Chondrocyte (in vitro differentiated cells): Measurements from ENCODE around the gene SORD. TPM values are rescaled to one million over a fixed set of nuclear protein-coding genes. Genes with fewer than 3 reads are reported as not detected.
"Not testable (repeated sequence)": the region's sequence is repeated elsewhere in the genome, so short reads cannot be mapped to it uniquely, and the experiment has no call there.

ENCODE experiments used
- DNase-seq: peaks from one replicate; pipeline ENCODE4 v3.0.0; 2021; ENCODE audit warnings: mixed read lengths, low spot score
- H3K27ac Mint-ChIP-seq: one replicate; pipeline ENCODE4 v1.8.0; 2021; ENCODE audit warnings: mild to moderate bottlenecking, moderate library complexity, mixed read lengths; ENCODE audit not compliant: unreplicated experiment
- H3K27me3 Mint-ChIP-seq: 2 replicates; pipeline ENCODE4 v1.8.0; 2021; ENCODE audit warnings: low read depth, mixed read lengths
- H3K36me3 Mint-ChIP-seq: 2 replicates; pipeline ENCODE4 v1.8.0; 2021; ENCODE audit warnings: low read depth, mixed read lengths
- H3K4me1 Mint-ChIP-seq: 2 replicates; pipeline ENCODE4 v1.8.0; 2021; ENCODE audit warnings: low read depth, mild to moderate bottlenecking, mixed read lengths
- H3K4me3 Mint-ChIP-seq: one replicate; pipeline ENCODE4 v1.8.0; 2021; ENCODE audit warnings: mild to moderate bottlenecking, moderate library complexity, mixed read lengths; ENCODE audit not compliant: unreplicated experiment
- H3K9me3 Mint-ChIP-seq: 2 replicates; pipeline ENCODE4 v1.8.0; 2021; ENCODE audit warnings: low read depth, mixed read lengths
- total RNA-seq: library from RNA; stranded (reverse); gene quantifications from 3 replicates; pipeline ENCODE4 v1.2.1, GENCODE V29; 2021
- TF ChIP-seq, protein P1 (sequence below): fragments of 200-600 bp; sonication (generic); IDR thresholded peaks from 2 replicates; pipeline ENCODE4 v1.5.0; 2021; ENCODE audit warnings: antibody characterized with exemption, mild to moderate bottlenecking, moderate library complexity

Gene SORD
- total RNA-seq, 1 donor from 2014 or later, result 10.6 TPM

- H3K36me3 Mint-ChIP-seq, result peaks cover 2% of the 10 kb centered on the region
- no peak overlapping the region for H3K27ac Mint-ChIP-seq
- peaks cover 9% of the 10 kb centered on the region for H3K4me1 Mint-ChIP-seq
- DNase-seq, result no peak
- peaks cover 3% of the 10 kb centered on the region for H3K9me3 Mint-ChIP-seq
- H3K4me3 Mint-ChIP-seq, result no peak overlapping the region
- TF ChIP-seq, protein P1, sequence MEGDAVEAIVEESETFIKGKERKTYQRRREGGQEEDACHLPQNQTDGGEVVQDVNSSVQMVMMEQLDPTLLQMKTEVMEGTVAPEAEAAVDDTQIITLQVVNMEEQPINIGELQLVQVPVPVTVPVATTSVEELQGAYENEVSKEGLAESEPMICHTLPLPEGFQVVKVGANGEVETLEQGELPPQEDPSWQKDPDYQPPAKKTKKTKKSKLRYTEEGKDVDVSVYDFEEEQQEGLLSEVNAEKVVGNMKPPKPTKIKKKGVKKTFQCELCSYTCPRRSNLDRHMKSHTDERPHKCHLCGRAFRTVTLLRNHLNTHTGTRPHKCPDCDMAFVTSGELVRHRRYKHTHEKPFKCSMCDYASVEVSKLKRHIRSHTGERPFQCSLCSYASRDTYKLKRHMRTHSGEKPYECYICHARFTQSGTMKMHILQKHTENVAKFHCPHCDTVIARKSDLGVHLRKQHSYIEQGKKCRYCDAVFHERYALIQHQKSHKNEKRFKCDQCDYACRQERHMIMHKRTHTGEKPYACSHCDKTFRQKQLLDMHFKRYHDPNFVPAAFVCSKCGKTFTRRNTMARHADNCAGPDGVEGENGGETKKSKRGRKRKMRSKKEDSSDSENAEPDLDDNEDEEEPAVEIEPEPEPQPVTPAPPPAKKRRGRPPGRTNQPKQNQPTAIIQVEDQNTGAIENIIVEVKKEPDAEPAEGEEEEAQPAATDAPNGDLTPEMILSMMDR, result no peak
- H3K27me3 Mint-ChIP-seq, result peaks cover 32% of the 10 kb centered on the region
These were observed 1.6 kb upstream of the SORD start for GRCh38 chr15:45021348-45021747.

DNA sequence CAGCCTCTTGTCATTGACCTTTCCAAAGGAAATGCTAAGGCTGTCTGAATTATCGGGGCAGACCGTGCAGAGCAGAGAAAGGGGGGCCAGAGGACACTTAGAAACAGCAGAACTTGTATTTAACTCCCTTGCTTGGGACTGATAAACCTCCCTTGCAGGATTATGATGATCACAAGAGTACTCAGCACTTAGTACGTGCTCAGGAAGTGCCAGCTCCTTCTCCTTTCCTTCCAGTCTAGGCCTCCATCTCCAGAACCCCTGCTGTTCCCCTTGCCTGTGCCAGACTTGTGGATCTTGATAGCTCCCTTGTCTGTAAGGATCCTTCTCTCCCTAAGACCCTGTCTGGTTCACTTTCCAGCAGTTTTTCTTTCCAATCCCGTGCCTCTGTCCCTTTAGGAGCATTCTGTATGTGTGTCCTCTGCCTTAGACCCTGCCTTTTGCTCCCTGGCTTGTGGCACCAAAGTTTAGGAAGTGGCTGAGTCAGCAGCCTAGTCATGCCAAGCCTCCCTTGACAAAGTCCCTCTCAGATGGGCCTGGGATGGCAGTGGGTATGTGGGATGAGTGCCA, 747 bp downstream of the SORD start:
- Mint-ChIP-seq H3K9me3 (no peaks in the 10 kb centered on the region), H3K4me1 (peaks cover 9% of the 10 kb centered on the region), H3K36me3 (no peaks in the 10 kb centered on the region), H3K4me3 (peak overlapping the region; percentile 83), H3K27me3 (peaks cover 13% of the 10 kb centered on the region), H3K27ac (peak overlapping the region; percentile 85)
- no peak for DNase-seq
- TF ChIP-seq, protein P1, result no peak

- not testable (repeated sequence) for H3K9me3 Mint-ChIP-seq, H3K4me3 Mint-ChIP-seq, H3K27ac Mint-ChIP-seq, H3K36me3 Mint-ChIP-seq, DNase-seq, H3K4me1 Mint-ChIP-seq, H3K27me3 Mint-ChIP-seq
These were observed 1.7 kb downstream of the SORD start for GRCh38 chr15:45024649-45025048.

GRCh38 chr15:45025627-45026026, 2.6 kb downstream of the SORD start:
- H3K27ac Mint-ChIP-seq, result not testable (repeated sequence)

GRCh38 chr15:45026651-45027190, 3.7 kb downstream of the SORD start:
- no peaks in the 10 kb centered on the region for H3K9me3 Mint-ChIP-seq
- H3K4me3 Mint-ChIP-seq, result no peak overlapping the region
- H3K27me3 Mint-ChIP-seq, result no peaks in the 10 kb centered on the region
- no peak overlapping the region for H3K27ac Mint-ChIP-seq
- H3K4me1 Mint-ChIP-seq, result peaks cover 9% of the 10 kb centered on the region
- peaks cover 3% of the 10 kb centered on the region for H3K36me3 Mint-ChIP-seq
- DNase-seq, result no peak
- TF ChIP-seq, protein P1, result no peak

More at GRCh38 chr15:45025627-45026026, 2.6 kb downstream of the SORD start:
- not testable (repeated sequence) for H3K9me3 Mint-ChIP-seq, H3K4me1 Mint-ChIP-seq, H3K36me3 Mint-ChIP-seq, H3K27me3 Mint-ChIP-seq, DNase-seq, H3K4me3 Mint-ChIP-seq

DNA sequence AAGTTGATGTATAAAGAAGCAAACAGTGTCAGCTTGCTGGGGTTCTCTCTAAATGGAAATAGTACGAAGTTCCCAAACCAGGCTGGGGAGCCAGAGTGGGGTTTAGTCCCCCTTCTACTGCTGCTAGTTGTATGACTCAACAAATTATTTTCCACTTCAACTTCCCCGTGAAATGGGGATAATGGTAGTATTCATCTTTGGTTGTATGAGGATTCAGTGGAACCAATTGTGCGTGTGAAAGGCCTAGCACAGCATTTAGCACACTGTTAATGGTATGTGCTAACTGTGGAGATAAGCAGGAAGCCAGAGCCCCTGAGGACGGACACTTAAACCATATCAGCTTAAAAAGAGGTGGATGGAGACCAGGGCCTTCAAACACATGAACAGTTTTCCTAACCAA, 4.2 kb downstream of the SORD start:
- TF ChIP-seq, protein P1, result no peak
- no peak for DNase-seq
- Mint-ChIP-seq H3K9me3 (no peaks in the 10 kb centered on the region), H3K4me1 (peaks cover 9% of the 10 kb centered on the region), H3K36me3 (peaks cover 3% of the 10 kb centered on the region), H3K4me3 (no peak overlapping the region), H3K27me3 (no peaks in the 10 kb centered on the region), H3K27ac (no peak overlapping the region)
